ENCODE data around the gene ZNF71.

GRCh38 chr19:56595548-56595899 is 422 bp downstream of the ZNF71 start:
- no peak for TF ChIP-seq CTCF (conservative IDR thresholded peaks at IDR 0.05; ENCODE audit: low read depth, low read length)
- no peak for TF ChIP-seq EZH2 (IDR thresholded peaks at IDR 0.05; ENCODE audit: borderline replicate concordance, low read depth, low read length, poor library complexity, severe bottlenecking)

Measured in A673 (cell line).